HepG2 (cell line): ENCODE data around the gene IST1. TPM values are rescaled to one million over a fixed set of nuclear protein-coding genes. Genes with fewer than 3 reads are reported as not detected.

Source experiments
- AHR ChIP-seq: IDR thresholded peaks from 2 replicates; pipeline ENCODE4 v1.6.1; 2018; ENCODE audit warnings: missing genetic modification reagents, missing compliant biosample characterization
- GTF3A ChIP-seq: sonication (generic); formaldehyde crosslinking; conservative IDR thresholded peaks from 2 replicates; pipeline ENCODE4 v1.4.0; 2020; ENCODE audit warnings: mild to moderate bottlenecking, missing genetic modification reagents
- PAWR ChIP-seq: sonication (generic); formaldehyde crosslinking; IDR thresholded peaks from 2 replicates; pipeline ENCODE4 v1.4.0; 2020; ENCODE audit warnings: missing genetic modification reagents, mild to moderate bottlenecking, borderline replicate concordance
- TGIF2 ChIP-seq: IDR thresholded peaks from 2 replicates; pipeline ENCODE4 v1.6.1; 2016; ENCODE audit warnings: control low read depth, missing compliant biosample characterization
- ZNF329 ChIP-seq: sonication (generic); formaldehyde crosslinking; IDR thresholded peaks from 2 replicates; pipeline ENCODE4 v1.9.0; 2021; ENCODE audit warnings: low read depth, mild to moderate bottlenecking, missing genetic modification reagents
- ZNF432 ChIP-seq: sonication (generic); formaldehyde crosslinking; IDR thresholded peaks from 2 replicates; pipeline ENCODE4 v1.5.0; 2020; ENCODE audit warnings: missing genetic modification reagents, mild to moderate bottlenecking, borderline replicate concordance
- ZNF510 ChIP-seq: sonication (generic); formaldehyde crosslinking; IDR thresholded peaks from 2 replicates; pipeline ENCODE4 v1.4.0; 2020; ENCODE audit warnings: low read depth, mild to moderate bottlenecking, missing genetic modification reagents
- ZNF577 ChIP-seq: sonication (generic); formaldehyde crosslinking; IDR thresholded peaks from 2 replicates; pipeline ENCODE4 v1.4.0; 2020; ENCODE audit warnings: mild to moderate bottlenecking, low read depth, missing genetic modification reagents, borderline replicate concordance
- ZNF7 ChIP-seq: IDR thresholded peaks from 2 replicates; pipeline ENCODE4 v1.6.1; 2016; ENCODE audit warnings: missing biosample characterization, missing genetic modification reagents
- polyA plus RNA-seq, 8 experiments: library from polyadenylated mRNA; depleted of rRNA in 3 of 8; stranded (reverse) in 7 of 8; unstranded in 1 of 8; fragments of >200 nt; fragmentation: Illumina TruSeq in 4 of 8; extraction: Trizol in 4 of 8; gene quantifications; 2 replicates each; pipeline versions ENCODE4 v1.2.1 to v1.2.3, GENCODE V29; 2011 to 2016; ENCODE audit warnings: low read depth in 4 of 8, missing spikeins in 1 of 8, mixed read lengths in 1 of 8; ENCODE audit not compliant: insufficient read depth in 1 of 8
- total RNA-seq, 5 experiments: library from RNA; depleted of rRNA; stranded (reverse); fragments of >200 nt; fragmentation: Illumina TruSeq; extraction: Trizol; gene quantifications; 2 replicates each; pipeline ENCODE4 v1.2.3, GENCODE V29; 2016; ENCODE audit warnings: low read depth in 1 of 5
- TF ChIP-seq, protein P1 (sequence below): IDR thresholded peaks from 2 replicates; pipeline ENCODE4 v1.6.1; 2016; ENCODE audit warnings: low read depth, borderline replicate concordance
- TF ChIP-seq, protein P2 (sequence below): sonication (generic); formaldehyde crosslinking; IDR thresholded peaks from 2 replicates; pipeline ENCODE4 v1.5.1; 2020; ENCODE audit warnings: missing genetic modification reagents, mild to moderate bottlenecking, borderline replicate concordance
- TF ChIP-seq, protein P3 (sequence below), 2 experiments: sonication (generic) in 1 of 2; formaldehyde crosslinking in 1 of 2; IDR thresholded peaks; 2 replicates each; pipeline versions ENCODE4 v1.6.1 to v1.9.0; 2014 to 2022; ENCODE audit warnings: antibody characterized with exemption in 1 of 2, borderline replicate concordance in 1 of 2, inconsistent platforms in 1 of 2, low read depth in 1 of 2, missing genetic modification reagents in 1 of 2
- TF ChIP-seq, protein P4 (sequence below): sonication (generic); formaldehyde crosslinking; IDR thresholded peaks from 2 replicates; pipeline ENCODE4 v1.8.1; 2023; ENCODE audit warnings: missing genetic modification reagents, inconsistent platforms, borderline replicate concordance
- TF ChIP-seq, protein P5 (sequence below), 2 experiments: sonication (generic) in 1 of 2; formaldehyde crosslinking in 1 of 2; IDR thresholded peaks; 2 replicates each; pipeline versions ENCODE4 v1.4.0 to v1.6.1; 2016 to 2020; ENCODE audit warnings: borderline replicate concordance in 1 of 2, low read depth in 1 of 2, mild to moderate bottlenecking in 1 of 2, missing genetic modification reagents in 1 of 2

The IST1 gene
- total and polyA plus RNA-seq, 2 of the 13 experiments (the other 11 are each of a cell fraction or from before 2014, with no cell fraction given) = 346 to 415 TPM

DNA sequence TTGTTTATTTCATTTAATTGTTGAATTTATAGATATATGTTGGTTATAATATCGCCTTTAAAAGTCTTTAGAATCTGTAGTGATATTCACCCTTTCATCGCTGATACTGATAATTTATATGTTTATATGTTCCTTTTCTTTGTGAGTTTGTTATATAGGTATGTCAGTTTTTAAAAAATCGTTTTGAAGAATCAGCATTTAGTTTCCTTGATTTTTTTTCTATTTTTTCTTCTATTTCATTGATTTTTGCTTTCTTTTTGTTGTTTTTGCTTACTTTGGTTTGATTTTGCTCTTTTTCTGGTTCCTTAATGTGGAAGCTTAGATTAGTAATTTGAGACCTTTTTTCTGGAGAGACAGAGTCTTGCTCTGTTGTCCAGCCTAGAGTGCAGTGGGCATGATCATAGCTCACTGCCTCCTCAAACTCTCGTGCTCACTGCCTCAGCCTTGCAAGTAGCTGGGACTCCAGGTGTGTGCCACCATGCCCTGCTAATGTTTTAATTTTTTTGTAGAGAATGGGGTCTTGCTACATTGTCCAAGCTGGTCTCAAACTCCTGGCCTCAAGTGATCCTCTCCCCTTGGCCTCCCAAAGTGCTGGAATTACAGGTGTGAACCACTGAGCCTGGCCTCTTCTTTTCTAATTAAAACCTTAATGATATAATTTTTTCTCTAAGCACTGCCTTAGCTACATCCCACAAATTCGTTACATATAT lies 7.5 kb downstream of the IST1 start (continued):
- TF ChIP-seq, protein P1, sequence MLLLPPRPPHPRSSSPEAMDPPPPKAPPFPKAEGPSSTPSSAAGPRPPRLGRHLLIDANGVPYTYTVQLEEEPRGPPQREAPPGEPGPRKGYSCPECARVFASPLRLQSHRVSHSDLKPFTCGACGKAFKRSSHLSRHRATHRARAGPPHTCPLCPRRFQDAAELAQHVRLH = no peak
- TF ChIP-seq ZNF329 (CRISPR knock-in tag) = no peak
- TF ChIP-seq AHR (CRISPR knock-in tag) = no peak
- TF ChIP-seq ZNF510 (CRISPR knock-in tag) = no peak
- TF ChIP-seq GTF3A (CRISPR knock-in tag) = no peak
- no peak for TF ChIP-seq ZNF432
- TF ChIP-seq, protein P2, sequence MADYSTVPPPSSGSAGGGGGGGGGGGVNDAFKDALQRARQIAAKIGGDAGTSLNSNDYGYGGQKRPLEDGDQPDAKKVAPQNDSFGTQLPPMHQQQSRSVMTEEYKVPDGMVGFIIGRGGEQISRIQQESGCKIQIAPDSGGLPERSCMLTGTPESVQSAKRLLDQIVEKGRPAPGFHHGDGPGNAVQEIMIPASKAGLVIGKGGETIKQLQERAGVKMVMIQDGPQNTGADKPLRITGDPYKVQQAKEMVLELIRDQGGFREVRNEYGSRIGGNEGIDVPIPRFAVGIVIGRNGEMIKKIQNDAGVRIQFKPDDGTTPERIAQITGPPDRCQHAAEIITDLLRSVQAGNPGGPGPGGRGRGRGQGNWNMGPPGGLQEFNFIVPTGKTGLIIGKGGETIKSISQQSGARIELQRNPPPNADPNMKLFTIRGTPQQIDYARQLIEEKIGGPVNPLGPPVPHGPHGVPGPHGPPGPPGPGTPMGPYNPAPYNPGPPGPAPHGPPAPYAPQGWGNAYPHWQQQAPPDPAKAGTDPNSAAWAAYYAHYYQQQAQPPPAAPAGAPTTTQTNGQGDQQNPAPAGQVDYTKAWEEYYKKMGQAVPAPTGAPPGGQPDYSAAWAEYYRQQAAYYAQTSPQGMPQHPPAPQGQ (CRISPR knock-in tag) = no peak
- TF ChIP-seq, protein P3, sequence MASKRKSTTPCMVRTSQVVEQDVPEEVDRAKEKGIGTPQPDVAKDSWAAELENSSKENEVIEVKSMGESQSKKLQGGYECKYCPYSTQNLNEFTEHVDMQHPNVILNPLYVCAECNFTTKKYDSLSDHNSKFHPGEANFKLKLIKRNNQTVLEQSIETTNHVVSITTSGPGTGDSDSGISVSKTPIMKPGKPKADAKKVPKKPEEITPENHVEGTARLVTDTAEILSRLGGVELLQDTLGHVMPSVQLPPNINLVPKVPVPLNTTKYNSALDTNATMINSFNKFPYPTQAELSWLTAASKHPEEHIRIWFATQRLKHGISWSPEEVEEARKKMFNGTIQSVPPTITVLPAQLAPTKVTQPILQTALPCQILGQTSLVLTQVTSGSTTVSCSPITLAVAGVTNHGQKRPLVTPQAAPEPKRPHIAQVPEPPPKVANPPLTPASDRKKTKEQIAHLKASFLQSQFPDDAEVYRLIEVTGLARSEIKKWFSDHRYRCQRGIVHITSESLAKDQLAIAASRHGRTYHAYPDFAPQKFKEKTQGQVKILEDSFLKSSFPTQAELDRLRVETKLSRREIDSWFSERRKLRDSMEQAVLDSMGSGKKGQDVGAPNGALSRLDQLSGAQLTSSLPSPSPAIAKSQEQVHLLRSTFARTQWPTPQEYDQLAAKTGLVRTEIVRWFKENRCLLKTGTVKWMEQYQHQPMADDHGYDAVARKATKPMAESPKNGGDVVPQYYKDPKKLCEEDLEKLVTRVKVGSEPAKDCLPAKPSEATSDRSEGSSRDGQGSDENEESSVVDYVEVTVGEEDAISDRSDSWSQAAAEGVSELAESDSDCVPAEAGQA (IDR thresholded peaks at IDR 0.05; ENCODE audit: low read depth) = no peak
- TF ChIP-seq, protein P3 (CRISPR knock-in tag; IDR thresholded peaks at IDR 0.05; ENCODE audit: borderline replicate concordance) = no peak
- no peak for TF ChIP-seq TGIF2 (CRISPR knock-in tag)
- TF ChIP-seq ZNF7 (CRISPR knock-in tag) = no peak
- TF ChIP-seq, protein P4, sequence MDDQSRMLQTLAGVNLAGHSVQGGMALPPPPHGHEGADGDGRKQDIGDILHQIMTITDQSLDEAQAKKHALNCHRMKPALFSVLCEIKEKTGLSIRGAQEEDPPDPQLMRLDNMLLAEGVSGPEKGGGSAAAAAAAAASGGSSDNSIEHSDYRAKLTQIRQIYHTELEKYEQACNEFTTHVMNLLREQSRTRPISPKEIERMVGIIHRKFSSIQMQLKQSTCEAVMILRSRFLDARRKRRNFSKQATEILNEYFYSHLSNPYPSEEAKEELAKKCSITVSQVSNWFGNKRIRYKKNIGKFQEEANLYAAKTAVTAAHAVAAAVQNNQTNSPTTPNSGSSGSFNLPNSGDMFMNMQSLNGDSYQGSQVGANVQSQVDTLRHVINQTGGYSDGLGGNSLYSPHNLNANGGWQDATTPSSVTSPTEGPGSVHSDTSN (CRISPR knock-in tag) = no peak
- TF ChIP-seq, protein P5, sequence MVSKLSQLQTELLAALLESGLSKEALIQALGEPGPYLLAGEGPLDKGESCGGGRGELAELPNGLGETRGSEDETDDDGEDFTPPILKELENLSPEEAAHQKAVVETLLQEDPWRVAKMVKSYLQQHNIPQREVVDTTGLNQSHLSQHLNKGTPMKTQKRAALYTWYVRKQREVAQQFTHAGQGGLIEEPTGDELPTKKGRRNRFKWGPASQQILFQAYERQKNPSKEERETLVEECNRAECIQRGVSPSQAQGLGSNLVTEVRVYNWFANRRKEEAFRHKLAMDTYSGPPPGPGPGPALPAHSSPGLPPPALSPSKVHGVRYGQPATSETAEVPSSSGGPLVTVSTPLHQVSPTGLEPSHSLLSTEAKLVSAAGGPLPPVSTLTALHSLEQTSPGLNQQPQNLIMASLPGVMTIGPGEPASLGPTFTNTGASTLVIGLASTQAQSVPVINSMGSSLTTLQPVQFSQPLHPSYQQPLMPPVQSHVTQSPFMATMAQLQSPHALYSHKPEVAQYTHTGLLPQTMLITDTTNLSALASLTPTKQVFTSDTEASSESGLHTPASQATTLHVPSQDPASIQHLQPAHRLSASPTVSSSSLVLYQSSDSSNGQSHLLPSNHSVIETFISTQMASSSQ (IDR thresholded peaks at IDR 0.05; ENCODE audit: low read depth) = no peak
- TF ChIP-seq, protein P5 (CRISPR knock-in tag; IDR thresholded peaks at IDR 0.05; ENCODE audit: borderline replicate concordance) = no peak
- TF ChIP-seq ZNF577 = no peak
- no peak for TF ChIP-seq PAWR (CRISPR knock-in tag)
